Measurements from ENCODE around the gene OMP. TPM values are rescaled to one million over a fixed set of nuclear protein-coding genes. Genes with fewer than 3 reads are reported as not detected.

The OMP gene
- total and polyA plus RNA-seq, 2 of the 13 experiments (the other 11 are each of a cell fraction or from before 2014, with no cell fraction given): not detected

GRCh38 chr11:77127920-77128691 lies 25.5 kb downstream of the OMP start, which contains the start of gene MYO7A (continued):
- TF ChIP-seq RARA (CRISPR knock-in tag; IDR thresholded peaks at IDR 0.05) (peak; percentile 43; the same call in 1 of the 2 replicates), ZHX1 (CRISPR knock-in tag; IDR thresholded peaks at IDR 0.05; ENCODE audit: low read depth) (peak; percentile 72; the same call in 1 of the 2 replicates), ZNF788 (CRISPR knock-in tag; IDR thresholded peaks at IDR 0.05; ENCODE audit: borderline replicate concordance) (peak; percentile 81), ZNF549 (CRISPR knock-in tag; IDR thresholded peaks at IDR 0.05) (no peak), SAP130 (CRISPR knock-in tag; IDR thresholded peaks at IDR 0.05; ENCODE audit: low read depth) (peak; percentile 91), ZFY (CRISPR knock-in tag; IDR thresholded peaks at IDR 0.05) (peak; percentile 33; the same call in 1 of the 2 replicates), ARNTL (CRISPR knock-in tag; IDR thresholded peaks at IDR 0.05) (no peak), THAP9 (CRISPR knock-in tag; IDR thresholded peaks at IDR 0.05; ENCODE audit: borderline replicate concordance) (peak; percentile 16; the same call in 1 of the 2 replicates), ZSCAN12 (CRISPR knock-in tag; IDR thresholded peaks at IDR 0.05) (no peak), ZFP90 (CRISPR knock-in tag; IDR thresholded peaks at IDR 0.05; ENCODE audit: borderline replicate concordance) (0 out of 2 replicates have a peak, but pooled peaks have one; percentile 28), JUN (CRISPR knock-in tag; IDR thresholded peaks at IDR 0.05) (peak; percentile 82), AFF4 (CRISPR knock-in tag; IDR thresholded peaks at IDR 0.05) (no peak), MXI1 (IDR thresholded peaks at IDR 0.05; ENCODE audit: borderline replicate concordance, low read depth, low read length) (0 out of 3 replicates have a peak, but pooled peaks have one; percentile 26), ZNF367 (CRISPR knock-in tag; IDR thresholded peaks at IDR 0.05; ENCODE audit: borderline replicate concordance) (no peak), HOMEZ (CRISPR knock-in tag; IDR thresholded peaks at IDR 0.05; ENCODE audit: low read depth) (peak; percentile 92; the same call in 1 of the 2 replicates), ZNF547 (CRISPR knock-in tag; IDR thresholded peaks at IDR 0.05) (0 out of 2 replicates have a peak, but pooled peaks have one; percentile 26)

All from HepG2 (cell line).